SU-DHL-6 (cell line): Measurements from ENCODE around the gene GNPTG.

Experiments
- H2AFZ ChIP-seq: fragments of 200-600 bp; sonication (generic); 2 replicates; pipeline ENCODE4 v1.6.1; 2014; ENCODE audit warnings: low read depth, mild to moderate bottlenecking, moderate library complexity, mixed read lengths, antibody characterized with exemption, low read length; ENCODE audit not compliant: severe bottlenecking
- H3F3A ChIP-seq: fragments of 200-600 bp; shearing (Covaris generic); 2 replicates; pipeline ENCODE4 v1.6.0; 2016; ENCODE audit warnings: antibody characterized with exemption, mild to moderate bottlenecking; ENCODE audit not compliant: insufficient read depth
- H3K27ac ChIP-seq: fragments of 200-600 bp; sonication (generic); 2 replicates; pipeline ENCODE4 v1.5.1; 2016; ENCODE audit warnings: low read depth, mild to moderate bottlenecking, low read length, moderate library complexity, mixed read lengths
- H3K27me3 ChIP-seq: fragments of 200-600 bp; sonication (generic), shearing (Covaris generic); 2 replicates; pipeline ENCODE4 v1.6.0; 2014; ENCODE audit warnings: mild to moderate bottlenecking, low read length
- H3K36me3 ChIP-seq: fragments of 200-600 bp; sonication (generic); 2 replicates; pipeline ENCODE4 v1.6.1; 2014; ENCODE audit warnings: mild to moderate bottlenecking, low read length, mixed read lengths
- H3K4me2 ChIP-seq: fragments of 300-600, 200-600 bp; shearing (Covaris generic), sonication (generic); 2 replicates; pipeline ENCODE4 v1.6.0; 2014; ENCODE audit warnings: low read length, low read depth, mild to moderate bottlenecking; ENCODE audit not compliant: poor library complexity, severe bottlenecking
- H3K4me3 ChIP-seq: fragments of 200-600 bp; sonication (generic); 2 replicates; pipeline ENCODE4 v1.5.1; 2014; ENCODE audit warnings: antibody characterized with exemption, low read length, mild to moderate bottlenecking, mixed read lengths; ENCODE audit not compliant: insufficient read depth, poor library complexity, severe bottlenecking
- H3K79me2 ChIP-seq: fragments of 200-600 bp; sonication (generic); 2 replicates; pipeline ENCODE4 v1.6.1; 2014; ENCODE audit warnings: mild to moderate bottlenecking, low read length, moderate library complexity; ENCODE audit not compliant: insufficient read depth
- H3K9ac ChIP-seq: fragments of 200-600 bp; sonication (generic); 2 replicates; pipeline ENCODE4 v1.7.0; 2014; ENCODE audit warnings: mild to moderate bottlenecking, low read length
- H3K9me2 ChIP-seq: fragments of 200-600 bp; sonication (generic); replicated peaks from 2 replicates; pipeline ENCODE4 v1.6.1; 2014; ENCODE audit warnings: low read length; ENCODE audit not compliant: insufficient read depth
- H3K9me3 ChIP-seq: fragments of 200-600 bp; sonication (generic); 2 replicates; pipeline ENCODE4 v1.6.1; 2014; ENCODE audit warnings: low read length, mixed read lengths; ENCODE audit not compliant: insufficient read depth
- H4K20me1 ChIP-seq: fragments of 200-600 bp; sonication (generic); 2 replicates; pipeline ENCODE4 v1.6.1; 2014; ENCODE audit warnings: low read depth, mild to moderate bottlenecking, antibody characterized with exemption, low read length, moderate library complexity, mixed read lengths
- EZH2phosphoT487 ChIP-seq: fragments of 200-600 bp; sonication (generic), shearing (Covaris generic); conservative IDR thresholded peaks from 2 replicates; pipeline ENCODE4 v1.6.1; 2018; ENCODE audit warnings: mild to moderate bottlenecking, antibody characterized with exemption, low read length, moderate library complexity, mixed read lengths
- TF ChIP-seq, protein P1 (sequence below): fragments of 200-600 bp; sonication (generic); IDR thresholded peaks from one replicate; pipeline ENCODE4 v1.5.1; 2017; ENCODE audit warnings: antibody characterized with exemption, mild to moderate bottlenecking, low read length, moderate library complexity; ENCODE audit not compliant: insufficient read depth, poor library complexity, severe bottlenecking

Gene GNPTG

DNA sequence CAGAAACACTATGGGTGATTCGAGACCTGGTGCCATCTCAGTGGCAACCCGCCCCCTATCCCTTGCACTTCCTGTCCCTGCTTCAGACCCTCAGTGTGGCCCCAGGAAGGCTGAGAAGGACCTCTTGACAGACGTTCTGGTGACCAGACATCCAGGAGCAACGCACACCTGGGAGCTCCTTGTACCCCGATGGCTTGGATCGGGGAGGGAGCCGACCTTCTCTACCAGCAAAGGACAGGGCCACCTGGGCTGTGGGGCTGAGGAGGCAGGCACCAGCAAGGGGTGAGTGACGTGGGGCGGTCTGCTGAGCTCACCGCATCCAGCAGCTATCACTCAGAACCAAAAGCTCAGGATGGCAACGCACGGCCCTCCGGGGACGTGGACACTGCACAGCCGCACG, 35.6 kb downstream of the GNPTG start:
- Histone ChIP-seq H3K9ac (no peak overlapping the region), H4K20me1 (no peaks in the 10 kb centered on the region)
- no peak for TF ChIP-seq EZH2phosphoT487

DNA sequence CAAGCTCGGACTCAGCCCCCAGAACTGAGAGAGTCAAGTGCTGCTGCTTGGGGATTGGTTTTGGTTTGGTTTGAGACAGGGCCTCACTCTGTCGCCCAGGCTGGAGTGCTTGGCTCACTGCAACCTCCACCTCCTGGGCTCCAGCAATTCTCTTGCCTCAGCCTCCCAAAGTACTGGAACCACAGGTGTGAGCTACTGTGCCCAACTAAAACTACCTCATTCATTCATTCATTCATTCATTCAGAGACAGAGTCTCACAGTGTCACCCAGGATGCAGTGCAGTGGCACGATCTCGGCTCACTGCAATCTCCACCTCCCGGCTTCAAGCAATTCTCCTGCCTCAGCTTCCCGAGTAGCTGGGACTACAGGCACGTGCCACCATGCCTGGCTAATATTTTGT, 38.0 kb downstream of the GNPTG start:
- no peak overlapping the region for H3K9ac ChIP-seq
- no peaks in the 10 kb centered on the region for H3K79me2 ChIP-seq
- no peak overlapping the region for H2AFZ ChIP-seq
- H4K20me1 ChIP-seq, result no peaks in the 10 kb centered on the region
- no peaks in the 10 kb centered on the region for H3K36me3 ChIP-seq
- no peaks in the 10 kb centered on the region for H3K27me3 ChIP-seq
- H3F3A ChIP-seq, result no peaks in the 10 kb centered on the region
- H3K27ac ChIP-seq, result no peak overlapping the region
- no peaks in the 10 kb centered on the region for H3K9me2 ChIP-seq
- TF ChIP-seq, protein P1, sequence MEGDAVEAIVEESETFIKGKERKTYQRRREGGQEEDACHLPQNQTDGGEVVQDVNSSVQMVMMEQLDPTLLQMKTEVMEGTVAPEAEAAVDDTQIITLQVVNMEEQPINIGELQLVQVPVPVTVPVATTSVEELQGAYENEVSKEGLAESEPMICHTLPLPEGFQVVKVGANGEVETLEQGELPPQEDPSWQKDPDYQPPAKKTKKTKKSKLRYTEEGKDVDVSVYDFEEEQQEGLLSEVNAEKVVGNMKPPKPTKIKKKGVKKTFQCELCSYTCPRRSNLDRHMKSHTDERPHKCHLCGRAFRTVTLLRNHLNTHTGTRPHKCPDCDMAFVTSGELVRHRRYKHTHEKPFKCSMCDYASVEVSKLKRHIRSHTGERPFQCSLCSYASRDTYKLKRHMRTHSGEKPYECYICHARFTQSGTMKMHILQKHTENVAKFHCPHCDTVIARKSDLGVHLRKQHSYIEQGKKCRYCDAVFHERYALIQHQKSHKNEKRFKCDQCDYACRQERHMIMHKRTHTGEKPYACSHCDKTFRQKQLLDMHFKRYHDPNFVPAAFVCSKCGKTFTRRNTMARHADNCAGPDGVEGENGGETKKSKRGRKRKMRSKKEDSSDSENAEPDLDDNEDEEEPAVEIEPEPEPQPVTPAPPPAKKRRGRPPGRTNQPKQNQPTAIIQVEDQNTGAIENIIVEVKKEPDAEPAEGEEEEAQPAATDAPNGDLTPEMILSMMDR, result no peak
- TF ChIP-seq EZH2phosphoT487, result no peak
- no peaks in the 10 kb centered on the region for H3K9me3 ChIP-seq
- no peak overlapping the region for H3K4me3 ChIP-seq
- H3K4me2 ChIP-seq, result no peak overlapping the region

More for the DNA sequence above, 35.6 kb downstream of the GNPTG start:
- Histone ChIP-seq H3K9me3 (no peaks in the 10 kb centered on the region), H2AFZ (no peak overlapping the region), H3K4me2 (no peak overlapping the region), H3K79me2 (no peaks in the 10 kb centered on the region), H3K27me3 (no peaks in the 10 kb centered on the region), H3K27ac (no peak overlapping the region), H3K9me2 (no peaks in the 10 kb centered on the region), H3K4me3 (no peak overlapping the region), H3F3A (no peaks in the 10 kb centered on the region), H3K36me3 (no peaks in the 10 kb centered on the region)

DNA sequence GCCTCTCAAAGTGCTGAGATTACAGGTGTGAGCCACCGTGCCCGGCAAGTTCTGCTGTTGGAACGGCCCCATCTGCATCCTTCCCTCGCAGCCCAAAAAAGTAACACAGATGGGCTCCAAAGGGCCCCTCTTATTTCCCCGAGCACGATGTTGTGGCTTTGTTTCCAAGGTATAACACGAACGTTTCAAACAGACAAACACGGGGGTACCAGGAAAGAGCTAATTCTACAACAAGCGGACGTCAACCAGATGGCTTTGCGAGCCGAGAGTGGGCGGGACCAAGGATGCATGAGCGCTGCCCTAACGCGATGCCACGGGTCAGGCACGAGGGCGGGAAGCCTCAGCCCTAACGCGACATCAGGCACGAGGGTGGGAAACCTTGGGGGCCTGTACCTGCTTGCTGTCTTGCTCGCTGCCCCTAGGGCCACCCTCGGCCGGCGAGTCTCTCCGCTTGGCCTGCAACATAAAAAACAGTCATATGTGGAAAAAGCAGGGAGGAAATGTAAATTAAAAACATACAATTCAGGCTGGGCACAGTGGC, 38.6 kb downstream of the GNPTG start:
- no peak overlapping the region for H3K4me2 ChIP-seq
- H3K9ac ChIP-seq, result no peak overlapping the region
- no peaks in the 10 kb centered on the region for H3K36me3 ChIP-seq
- H3K9me2 ChIP-seq, result no peaks in the 10 kb centered on the region
- H4K20me1 ChIP-seq, result no peaks in the 10 kb centered on the region
- H3K27me3 ChIP-seq, result no peaks in the 10 kb centered on the region
- no peaks in the 10 kb centered on the region for H3F3A ChIP-seq
- H3K79me2 ChIP-seq, result no peaks in the 10 kb centered on the region
- no peak overlapping the region for H3K27ac ChIP-seq
- H3K9me3 ChIP-seq, result no peaks in the 10 kb centered on the region
- no peak for TF ChIP-seq EZH2phosphoT487
- TF ChIP-seq, protein P1, result no peak
- H3K4me3 ChIP-seq, result no peak overlapping the region
- no peak overlapping the region for H2AFZ ChIP-seq

DNA sequence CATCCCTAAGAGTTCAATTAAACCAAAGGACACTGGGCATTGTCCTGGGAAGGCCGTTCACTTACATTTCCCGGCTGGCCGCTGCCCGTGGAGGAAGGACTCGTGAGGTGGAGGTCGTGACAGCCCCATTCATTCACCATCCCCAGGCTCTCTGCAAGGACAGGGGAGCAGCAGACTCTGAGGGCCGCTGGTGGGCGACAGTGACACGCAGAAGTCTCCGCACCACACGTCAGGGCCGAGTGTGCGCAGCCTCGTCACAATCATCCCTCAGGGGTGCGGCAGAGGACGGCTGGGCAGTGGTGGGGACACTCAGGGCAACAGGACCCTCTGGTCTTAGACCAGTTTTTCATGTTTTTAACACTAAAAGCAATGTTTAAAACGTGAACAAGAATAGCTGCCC, 41.1 kb downstream of the GNPTG start:
- Histone ChIP-seq H3K9ac (no peak overlapping the region), H3K9me2 (no peaks in the 10 kb centered on the region), H3F3A (no peaks in the 10 kb centered on the region), H4K20me1 (no peaks in the 10 kb centered on the region), H3K27me3 (no peaks in the 10 kb centered on the region), H3K36me3 (no peaks in the 10 kb centered on the region), H3K79me2 (no peaks in the 10 kb centered on the region), H2AFZ (no peak overlapping the region), H3K4me3 (no peak overlapping the region), H3K27ac (no peak overlapping the region), H3K9me3 (no peaks in the 10 kb centered on the region), H3K4me2 (no peak overlapping the region)
- no peak for TF ChIP-seq EZH2phosphoT487
- TF ChIP-seq, protein P1, result no peak
